Endothelial cell of umbilical vein (primary cell): ENCODE results near the gene MAP2K4.

Source experiments
- TF ChIP-seq, protein P1 (sequence below), 2 donors: IDR thresholded peaks; 1 replicate in 1 of 2; 2 replicates in 1 of 2; pipeline ENCODE4 v1.5.1; 2011; ENCODE audit warnings: low read length in 2 of 2, mild to moderate bottlenecking in 2 of 2, moderate library complexity in 2 of 2, control low read depth in 1 of 2, inconsistent platforms in 1 of 2, low read depth in 1 of 2; ENCODE audit not compliant: insufficient read depth in 1 of 2; ENCODE audit errors: extremely low read depth in 1 of 2
- TF ChIP-seq, protein P2 (sequence below): IDR thresholded peaks from 2 replicates; pipeline ENCODE4 v1.6.1; 2011; ENCODE audit not compliant: insufficient read depth, insufficient read length

DNA sequence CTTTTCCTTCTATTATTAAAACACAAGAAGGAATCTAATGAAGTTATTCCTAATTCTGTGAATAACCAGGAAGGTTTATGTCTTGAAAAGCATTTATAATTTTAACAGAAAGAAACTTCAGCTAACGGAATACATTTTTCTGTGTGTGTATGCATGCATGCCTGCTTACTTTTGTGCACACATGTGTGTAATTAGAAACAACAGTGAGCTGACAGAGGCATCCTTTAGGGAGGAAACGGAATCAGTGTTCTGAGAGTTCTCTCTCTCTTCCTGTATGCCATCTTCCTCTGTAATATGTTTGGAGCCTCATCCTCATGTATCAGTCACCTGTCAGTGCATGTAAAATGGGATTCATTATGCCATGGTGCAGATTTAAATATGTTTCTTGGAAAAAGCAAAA, 107.0 kb downstream of the MAP2K4 start:
- TF ChIP-seq, protein P1, sequence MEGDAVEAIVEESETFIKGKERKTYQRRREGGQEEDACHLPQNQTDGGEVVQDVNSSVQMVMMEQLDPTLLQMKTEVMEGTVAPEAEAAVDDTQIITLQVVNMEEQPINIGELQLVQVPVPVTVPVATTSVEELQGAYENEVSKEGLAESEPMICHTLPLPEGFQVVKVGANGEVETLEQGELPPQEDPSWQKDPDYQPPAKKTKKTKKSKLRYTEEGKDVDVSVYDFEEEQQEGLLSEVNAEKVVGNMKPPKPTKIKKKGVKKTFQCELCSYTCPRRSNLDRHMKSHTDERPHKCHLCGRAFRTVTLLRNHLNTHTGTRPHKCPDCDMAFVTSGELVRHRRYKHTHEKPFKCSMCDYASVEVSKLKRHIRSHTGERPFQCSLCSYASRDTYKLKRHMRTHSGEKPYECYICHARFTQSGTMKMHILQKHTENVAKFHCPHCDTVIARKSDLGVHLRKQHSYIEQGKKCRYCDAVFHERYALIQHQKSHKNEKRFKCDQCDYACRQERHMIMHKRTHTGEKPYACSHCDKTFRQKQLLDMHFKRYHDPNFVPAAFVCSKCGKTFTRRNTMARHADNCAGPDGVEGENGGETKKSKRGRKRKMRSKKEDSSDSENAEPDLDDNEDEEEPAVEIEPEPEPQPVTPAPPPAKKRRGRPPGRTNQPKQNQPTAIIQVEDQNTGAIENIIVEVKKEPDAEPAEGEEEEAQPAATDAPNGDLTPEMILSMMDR (IDR thresholded peaks at IDR 0.05; ENCODE audit: extremely low read depth in 1 of 2, insufficient read depth in 1 of 2, low read depth in 1 of 2, low read length in 2 of 2) = no peak
- TF ChIP-seq, protein P2, sequence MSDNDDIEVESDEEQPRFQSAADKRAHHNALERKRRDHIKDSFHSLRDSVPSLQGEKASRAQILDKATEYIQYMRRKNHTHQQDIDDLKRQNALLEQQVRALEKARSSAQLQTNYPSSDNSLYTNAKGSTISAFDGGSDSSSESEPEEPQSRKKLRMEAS = no peak
